Lower leg skin (tissue), 4 donors: ENCODE data around the gene UQCC2. TPM values are rescaled to one million over a fixed set of nuclear protein-coding genes. Genes with fewer than 3 reads are reported as not detected.

Experiments
- DNase-seq, 2 donors: peaks; one replicate each; pipeline ENCODE4 v3.0.0-alpha.2; 2019; ENCODE audit warnings: low spot score in 2 of 2
- H3K4me3 ChIP-seq: fragments of 200-600 bp; sonication (generic); 2 replicates; pipeline ENCODE4 v1.5.1; 2017; ENCODE audit warnings: mild to moderate bottlenecking, low read depth; ENCODE audit not compliant: poor library complexity, severe bottlenecking
- POLR2A ChIP-seq, 2 donors: fragments of 450-650 bp; IDR thresholded peaks; one replicate each; pipeline ENCODE4 v1.6.1; 2016 to 2017; ENCODE audit warnings: antibody characterized with exemption in 2 of 2, mild to moderate bottlenecking in 1 of 2, moderate library complexity in 1 of 2
- WGBS, 2 donors: methylation state at CpG; one replicate each; pipeline ENCODE4 v1.1.5; 2018; 5-methylcytosine and 5-hydroxymethylcytosine counted together
- intact Hi-C: fragments of 100-400 bp; cut with DNase I; formaldehyde crosslinking; loops from one replicate; pipeline ENCODE4 v1.15.0; 2023; ENCODE audit warnings: low total_unique reads
- total RNA-seq, 4 donors: library from RNA; depleted of rRNA; stranded (reverse); fragments of >200 nt; gene quantifications; one replicate each; pipeline ENCODE4 v1.1.0, GENCODE V29; 2016
- TF ChIP-seq, protein P1 (sequence below), 3 donors: fragments of 450-650 bp; IDR thresholded peaks; one replicate each; pipeline ENCODE4 v1.5.1; 2016; ENCODE audit warnings: antibody characterized with exemption in 3 of 3, mild to moderate bottlenecking in 3 of 3, moderate library complexity in 2 of 3

The UQCC2 gene
- total RNA-seq, 4 donors from 2014 or later, result 8.5 to 20.4 (median 10.2) TPM

DNA sequence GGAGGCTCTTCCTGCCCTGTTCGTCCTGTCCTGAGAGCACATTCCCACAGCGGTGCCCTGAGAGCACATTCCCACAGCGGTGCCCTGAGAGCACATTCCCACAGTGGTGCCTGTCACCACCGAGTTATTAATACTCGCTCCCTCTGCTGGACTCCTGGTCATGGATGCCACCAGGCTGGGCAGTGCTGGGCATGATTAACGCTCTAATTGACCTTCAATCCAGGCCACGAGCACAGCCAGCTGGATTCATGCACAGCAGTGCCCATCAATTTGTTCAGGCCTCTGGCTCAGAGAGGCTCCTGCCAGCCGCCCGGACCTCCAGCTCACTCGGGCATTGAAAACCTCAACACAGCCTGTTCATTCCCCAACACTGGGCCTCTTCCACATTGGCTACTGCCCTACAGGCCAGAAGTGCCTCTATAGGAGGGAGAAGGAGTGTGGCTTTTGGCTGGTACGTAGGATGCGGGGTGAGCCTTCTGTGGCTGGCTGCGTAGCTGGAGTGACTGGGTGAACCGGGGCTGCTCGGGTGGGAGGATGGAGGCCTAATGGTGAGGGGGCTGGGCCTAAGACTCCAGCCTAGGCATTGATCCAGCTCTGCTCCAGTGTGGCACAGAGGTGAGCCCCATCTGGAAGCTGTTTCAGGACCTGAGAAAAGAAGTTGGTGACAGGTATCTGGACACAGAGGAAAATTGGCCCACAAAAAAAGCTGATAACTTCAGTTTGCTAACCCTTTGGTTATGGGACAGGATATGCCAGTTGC is 25.9 kb upstream of the UQCC2 start:
- WGBS, 2 donors, result 82 to 85% methylated on average over 8 to 15 of the region's 15 CpGs
- no peak overlapping the region for H3K4me3 ChIP-seq
- no peak for DNase-seq
- TF ChIP-seq POLR2A (IDR thresholded peaks at IDR 0.05), result no peak
- TF ChIP-seq, protein P1, sequence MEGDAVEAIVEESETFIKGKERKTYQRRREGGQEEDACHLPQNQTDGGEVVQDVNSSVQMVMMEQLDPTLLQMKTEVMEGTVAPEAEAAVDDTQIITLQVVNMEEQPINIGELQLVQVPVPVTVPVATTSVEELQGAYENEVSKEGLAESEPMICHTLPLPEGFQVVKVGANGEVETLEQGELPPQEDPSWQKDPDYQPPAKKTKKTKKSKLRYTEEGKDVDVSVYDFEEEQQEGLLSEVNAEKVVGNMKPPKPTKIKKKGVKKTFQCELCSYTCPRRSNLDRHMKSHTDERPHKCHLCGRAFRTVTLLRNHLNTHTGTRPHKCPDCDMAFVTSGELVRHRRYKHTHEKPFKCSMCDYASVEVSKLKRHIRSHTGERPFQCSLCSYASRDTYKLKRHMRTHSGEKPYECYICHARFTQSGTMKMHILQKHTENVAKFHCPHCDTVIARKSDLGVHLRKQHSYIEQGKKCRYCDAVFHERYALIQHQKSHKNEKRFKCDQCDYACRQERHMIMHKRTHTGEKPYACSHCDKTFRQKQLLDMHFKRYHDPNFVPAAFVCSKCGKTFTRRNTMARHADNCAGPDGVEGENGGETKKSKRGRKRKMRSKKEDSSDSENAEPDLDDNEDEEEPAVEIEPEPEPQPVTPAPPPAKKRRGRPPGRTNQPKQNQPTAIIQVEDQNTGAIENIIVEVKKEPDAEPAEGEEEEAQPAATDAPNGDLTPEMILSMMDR (IDR thresholded peaks at IDR 0.05), result no peak
- intact Hi-C loops, result no loop called here

DNA sequence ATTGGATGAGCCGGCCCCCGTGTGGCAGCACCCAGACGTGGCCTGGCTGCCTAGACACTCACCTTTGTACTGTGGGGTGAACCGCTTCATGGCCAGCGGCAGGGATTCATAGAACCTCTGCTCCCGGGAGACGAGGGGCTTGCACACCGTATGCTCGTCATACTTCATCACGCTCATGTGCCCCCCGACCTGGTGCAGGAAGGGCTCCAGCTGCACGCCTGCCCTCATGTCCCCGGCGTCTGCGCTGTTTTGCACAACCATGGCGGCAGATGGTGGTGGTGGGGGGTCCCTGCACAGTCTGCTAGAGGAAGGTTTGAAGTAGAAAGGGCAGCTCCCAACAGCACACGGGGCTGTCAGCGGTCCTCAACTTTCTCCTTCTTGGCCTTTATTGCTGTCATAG is 23.7 kb upstream of the UQCC2 start:
- WGBS, 2 donors, result 84 to 86% methylated on average over 18 of the region's 18 CpGs
- TF ChIP-seq POLR2A (IDR thresholded peaks at IDR 0.05), result no peak
- TF ChIP-seq, protein P1 (IDR thresholded peaks at IDR 0.05), result no peak
- no peak for DNase-seq
- intact Hi-C loops, result no loop called here
- no peak overlapping the region for H3K4me3 ChIP-seq

DNA sequence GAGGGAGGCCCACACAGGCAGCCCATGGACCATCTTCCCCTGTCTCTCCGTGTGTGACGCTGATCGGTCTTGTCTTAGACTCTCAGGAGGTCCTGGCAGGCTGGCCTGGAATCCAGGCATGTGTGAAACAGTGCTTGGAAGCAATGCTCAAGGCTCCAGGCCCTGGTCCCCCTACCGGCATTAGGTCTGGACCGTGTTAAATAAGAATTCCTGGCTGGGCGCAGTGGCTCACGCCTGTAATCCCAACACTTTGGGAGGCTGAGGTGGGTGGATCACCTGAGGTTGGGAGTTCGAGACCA is 22.2 kb upstream of the UQCC2 start:
- intact Hi-C loops, result no loop called here
- TF ChIP-seq, protein P1 (IDR thresholded peaks at IDR 0.05), result no peak
- TF ChIP-seq POLR2A (IDR thresholded peaks at IDR 0.05), result no peak
- no peak for DNase-seq
- 88 to 91% methylated on average over 8 of the region's 8 CpGs for WGBS, 2 donors
- no peak overlapping the region for H3K4me3 ChIP-seq

DNA sequence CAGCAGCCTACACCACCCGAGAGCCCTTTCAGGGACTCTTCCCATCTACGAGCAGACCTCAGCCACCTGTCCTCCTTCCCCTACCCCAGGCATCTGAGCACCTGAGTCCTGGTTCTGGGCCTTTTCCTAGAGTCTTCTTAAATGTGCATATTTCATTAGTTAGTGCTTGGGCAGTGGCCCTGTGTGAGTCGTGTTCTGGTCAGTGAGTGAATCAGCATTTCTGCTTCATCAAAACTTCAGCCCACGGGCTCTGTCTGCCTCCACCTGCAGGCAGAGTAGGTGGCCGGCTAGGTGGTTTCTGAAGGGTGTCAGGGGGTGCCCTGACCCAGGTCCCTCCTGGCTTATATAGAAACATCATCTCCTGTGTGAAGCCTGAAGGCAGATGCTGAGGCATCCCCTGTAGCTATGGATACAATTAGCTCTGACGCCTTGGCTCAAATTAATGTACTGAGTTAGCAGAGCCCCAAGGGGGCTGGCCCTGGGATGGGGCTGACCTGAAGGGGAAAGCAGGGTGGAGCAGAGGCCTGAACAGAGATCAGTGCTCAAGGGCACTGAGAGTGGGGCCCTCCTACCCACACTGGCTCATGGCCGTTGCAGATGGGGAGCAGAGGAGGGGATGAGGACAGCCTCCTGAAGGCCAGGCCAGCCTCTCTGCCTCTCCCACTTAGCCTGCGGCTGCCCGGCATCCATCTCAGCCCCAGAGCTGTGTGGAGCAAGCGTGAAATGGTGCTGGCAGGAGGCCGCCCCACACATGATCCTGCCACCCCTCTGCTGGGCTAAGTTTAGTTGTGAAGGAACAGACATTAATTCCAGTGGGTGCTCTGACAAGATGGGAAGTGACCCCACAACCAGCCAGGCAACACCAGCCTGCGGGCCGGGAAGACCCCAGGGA is 21.6 kb upstream of the UQCC2 start:
- WGBS, 2 donors, result 81 to 88% methylated on average over 12 to 13 of the region's 13 CpGs
- no peak for TF ChIP-seq POLR2A (IDR thresholded peaks at IDR 0.05)
- TF ChIP-seq, protein P1 (IDR thresholded peaks at IDR 0.05), result no peak
- H3K4me3 ChIP-seq, result no peak overlapping the region
- DNase-seq, result no peak
- intact Hi-C loops, result no loop called here

DNA sequence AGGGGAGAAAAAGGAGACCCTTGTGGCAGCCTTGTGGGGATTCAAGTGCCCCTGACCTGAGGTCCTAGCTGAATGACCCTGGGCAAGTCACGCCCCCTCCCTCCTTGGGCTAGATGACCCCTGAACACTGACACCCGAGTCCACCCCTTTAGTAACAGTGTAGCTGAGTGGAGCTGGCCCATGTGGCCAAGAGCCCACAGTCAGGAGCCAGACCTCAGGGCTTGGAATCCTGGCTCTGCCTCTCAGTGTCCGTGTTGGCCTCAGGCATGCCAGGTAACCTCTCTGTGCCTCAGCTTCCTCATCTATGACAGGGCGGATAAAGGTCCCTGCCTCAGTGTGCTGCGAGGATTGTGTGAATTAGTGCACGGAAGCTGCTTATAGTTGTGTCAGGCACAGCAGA is 20.9 kb upstream of the UQCC2 start:
- no peak for DNase-seq
- no peak overlapping the region for H3K4me3 ChIP-seq
- TF ChIP-seq, protein P1 (IDR thresholded peaks at IDR 0.05), result no peak
- TF ChIP-seq POLR2A (IDR thresholded peaks at IDR 0.05), result no peak
- WGBS, 2 donors, result 82 to 89% methylated on average over 6 of the region's 6 CpGs
- intact Hi-C loops, result no loop called here
